A549 (cell line): Measurements from ENCODE around the gene FSTL4.

ENCODE experiments used
- CHD2 ChIP-seq: fragments of 150-350 bp; IDR thresholded peaks from 2 replicates; pipeline ENCODE4 v1.6.1; 2014; ENCODE audit warnings: low read length; ENCODE audit not compliant: partially characterized antibody
- CTCF ChIP-seq: fragments of >200 bp; sonication (Bioruptor Twin); formaldehyde crosslinking; IDR thresholded peaks from 3 replicates; pipeline ENCODE4 v1.5.1; 2016
- HOXB5 ChIP-seq: fragments of 250-450 bp; sonication (Bioruptor Pico); IDR thresholded peaks from 2 replicates; pipeline ENCODE4 v1.5.0; 2020; ENCODE audit warnings: mild to moderate bottlenecking, moderate library complexity
- KDM5A ChIP-seq: fragments of 200-600 bp; sonication (generic); IDR thresholded peaks from 2 replicates; pipeline ENCODE4 v1.6.1; 2016; ENCODE audit warnings: antibody characterized with exemption, mild to moderate bottlenecking
- NFE2L2 ChIP-seq: fragments of 150-350 bp; conservative IDR thresholded peaks from 2 replicates; pipeline ENCODE4 v1.6.1; 2014; ENCODE audit warnings: low read length
- POLR2A ChIP-seq: IDR thresholded peaks from 2 replicates; pipeline ENCODE4 v1.6.1; 2012; ENCODE audit warnings: mild to moderate bottlenecking, low read length

GRCh38 chr5:133371371-133372155 lies 240.8 kb downstream of the FSTL4 start:
- TF ChIP-seq CHD2 (no peak), NFE2L2 (no peak), CTCF (no peak), KDM5A (no peak), POLR2A (no peak), HOXB5 (CRISPR knock-in tag) (no peak)
